Lower lobe of right lung (tissue), 2 donors: Measurements from ENCODE around the gene FOXO4. TPM values are rescaled to one million over a fixed set of nuclear protein-coding genes. Genes with fewer than 3 reads are reported as not detected.

ENCODE experiments used
- ATAC-seq, 2 donors: fragments of 200-7000 bp; cut with Tn5 transposase; one replicate each; pipeline ENCODE4 v1.9.1; 2020 to 2022; ENCODE audit warnings: mild to moderate bottlenecking in 2 of 2, moderate library complexity in 2 of 2
- DNase-seq: peaks from one replicate; pipeline ENCODE4 v3.0.0-alpha.2; 2020
- H3K27ac ChIP-seq: fragments of 200-600 bp; one replicate; pipeline ENCODE4 v1.8.0; 2022
- H3K27me3 ChIP-seq: fragments of 200-600 bp; one replicate; pipeline ENCODE4 v1.8.0; 2022; ENCODE audit warnings: low read depth
- H3K36me3 ChIP-seq: fragments of 200-600 bp; one replicate; pipeline ENCODE4 v1.8.0; 2022; ENCODE audit warnings: mild to moderate bottlenecking
- H3K4me1 ChIP-seq: fragments of 200-600 bp; one replicate; pipeline ENCODE4 v1.8.0; 2022
- H3K4me3 ChIP-seq: fragments of 200-600 bp; one replicate; pipeline ENCODE4 v1.8.0; 2022; ENCODE audit warnings: mild to moderate bottlenecking
- H3K9me3 ChIP-seq: fragments of 200-600 bp; one replicate; pipeline ENCODE4 v1.8.0; 2022
- intact Hi-C: fragments of 100-400 bp; cut with DNase I; formaldehyde crosslinking; loops from one replicate; pipeline ENCODE4 v1.11.0; 2022
- total RNA-seq: library from RNA; stranded (reverse); fragmentation: NEBNext Ultra II Directional; extraction: Animal tissue kit (Norgen Biotek cat#: 25700); gene quantifications from one replicate; pipeline ENCODE4 v1.2.1, GENCODE V29; 2021
- TF ChIP-seq, protein P1 (sequence below): fragments of 200-600 bp; IDR thresholded peaks from one replicate; pipeline ENCODE4 v1.8.0; 2022; ENCODE audit warnings: antibody characterized with exemption, mild to moderate bottlenecking
- donor health status: DM: no; HTN: yes; CAD: no; lungs with severe emphysema.

Gene FOXO4
- total RNA-seq, 1 donor from 2014 or later, result 34.7 TPM

DNA sequence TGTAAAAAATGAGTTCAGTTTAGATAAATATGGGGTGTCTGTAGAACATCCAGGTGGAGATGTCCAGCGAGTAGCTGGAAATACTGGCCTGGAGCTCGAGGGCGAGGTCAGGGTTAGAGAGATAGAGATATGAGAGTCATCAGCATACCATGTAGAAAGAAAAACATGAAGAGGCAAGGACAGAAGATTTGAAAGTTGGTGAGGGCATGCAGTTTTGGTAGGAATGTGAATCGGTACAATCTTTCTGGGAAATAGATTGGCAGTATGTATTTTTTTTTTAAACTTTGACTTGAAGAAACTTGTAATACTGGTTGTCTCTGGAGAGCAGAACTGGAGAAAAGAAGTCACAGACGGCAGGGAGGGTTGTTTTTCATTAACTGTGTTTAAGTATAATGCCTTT lies 25.1 kb upstream of the FOXO4 start:
- H3K27me3 ChIP-seq, result no peaks in the 10 kb centered on the region
- intact Hi-C loops, result no loop called here
- H3K27ac ChIP-seq, result no peak overlapping the region
- no peaks in the 10 kb centered on the region for H3K4me1 ChIP-seq
- no peak for ATAC-seq
- TF ChIP-seq, protein P1, sequence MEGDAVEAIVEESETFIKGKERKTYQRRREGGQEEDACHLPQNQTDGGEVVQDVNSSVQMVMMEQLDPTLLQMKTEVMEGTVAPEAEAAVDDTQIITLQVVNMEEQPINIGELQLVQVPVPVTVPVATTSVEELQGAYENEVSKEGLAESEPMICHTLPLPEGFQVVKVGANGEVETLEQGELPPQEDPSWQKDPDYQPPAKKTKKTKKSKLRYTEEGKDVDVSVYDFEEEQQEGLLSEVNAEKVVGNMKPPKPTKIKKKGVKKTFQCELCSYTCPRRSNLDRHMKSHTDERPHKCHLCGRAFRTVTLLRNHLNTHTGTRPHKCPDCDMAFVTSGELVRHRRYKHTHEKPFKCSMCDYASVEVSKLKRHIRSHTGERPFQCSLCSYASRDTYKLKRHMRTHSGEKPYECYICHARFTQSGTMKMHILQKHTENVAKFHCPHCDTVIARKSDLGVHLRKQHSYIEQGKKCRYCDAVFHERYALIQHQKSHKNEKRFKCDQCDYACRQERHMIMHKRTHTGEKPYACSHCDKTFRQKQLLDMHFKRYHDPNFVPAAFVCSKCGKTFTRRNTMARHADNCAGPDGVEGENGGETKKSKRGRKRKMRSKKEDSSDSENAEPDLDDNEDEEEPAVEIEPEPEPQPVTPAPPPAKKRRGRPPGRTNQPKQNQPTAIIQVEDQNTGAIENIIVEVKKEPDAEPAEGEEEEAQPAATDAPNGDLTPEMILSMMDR, result no peak
- no peak overlapping the region for H3K4me3 ChIP-seq
- no peak for DNase-seq
- no peaks in the 10 kb centered on the region for H3K36me3 ChIP-seq
- no peaks in the 10 kb centered on the region for H3K9me3 ChIP-seq

DNA sequence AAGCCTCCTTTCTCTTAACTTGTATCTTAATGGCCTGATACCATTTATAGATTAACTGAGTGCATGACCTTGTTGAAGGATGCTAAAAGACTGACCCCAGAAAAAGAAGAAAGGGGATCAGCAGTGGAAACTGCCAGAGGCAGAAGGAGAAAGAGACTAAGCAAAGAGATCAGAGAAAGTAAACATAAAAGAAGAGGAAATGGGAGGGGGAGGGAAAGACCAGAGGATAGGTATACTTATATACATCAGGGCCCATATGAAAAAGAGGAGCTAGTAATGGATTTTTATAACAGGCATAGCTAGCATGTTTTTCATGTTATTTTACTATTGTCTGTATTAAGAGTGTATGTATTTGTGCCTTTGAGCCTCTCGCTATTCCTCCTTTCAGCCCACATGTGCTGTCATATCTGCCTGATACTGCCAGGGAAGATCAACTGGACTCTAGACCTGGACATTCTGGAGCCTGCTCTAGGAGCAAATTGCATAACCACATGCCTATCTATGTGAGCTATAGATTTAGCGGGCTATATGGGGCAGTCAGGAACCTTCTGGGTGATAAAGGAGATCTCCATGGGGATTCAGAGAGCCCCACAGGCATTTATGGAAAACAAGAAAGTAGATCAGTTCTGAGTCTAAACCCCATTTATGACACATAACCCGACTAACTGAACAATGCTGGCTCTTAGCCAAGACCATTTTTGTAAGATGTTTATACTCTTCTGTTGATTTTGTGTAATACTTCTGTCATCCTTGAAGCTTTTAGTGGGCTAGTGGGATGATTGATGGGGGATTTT lies 14.1 kb upstream of the FOXO4 start:
- no peaks in the 10 kb centered on the region for H3K36me3 ChIP-seq
- DNase-seq, result no peak
- TF ChIP-seq, protein P1, result no peak
- no peaks in the 10 kb centered on the region for H3K9me3 ChIP-seq
- no peak for ATAC-seq
- H3K4me1 ChIP-seq, result no peaks in the 10 kb centered on the region
- H3K4me3 ChIP-seq, result no peak overlapping the region
- H3K27me3 ChIP-seq, result no peaks in the 10 kb centered on the region
- intact Hi-C loops, result no loop called here
- H3K27ac ChIP-seq, result no peak overlapping the region

- ATAC-seq, result no peak
- no peak for DNase-seq
- H3K27ac ChIP-seq, result no peak overlapping the region
- TF ChIP-seq, protein P1, result no peak
- no peaks in the 10 kb centered on the region for H3K9me3 ChIP-seq
- H3K36me3 ChIP-seq, result no peaks in the 10 kb centered on the region
- H3K4me3 ChIP-seq, result no peak overlapping the region
- intact Hi-C loops, result no loop called here
- H3K27me3 ChIP-seq, result no peaks in the 10 kb centered on the region
- H3K4me1 ChIP-seq, result no peaks in the 10 kb centered on the region
Measured at GRCh38 chrX:71082124-71082647, 13.5 kb upstream of the FOXO4 start.

GRCh38 chrX:71082822-71083221 lies 12.8 kb upstream of the FOXO4 start:
- intact Hi-C loops, result no loop called here
- ATAC-seq (no peak), DNase-seq (no peak)
- H3K9me3 ChIP-seq, result no peaks in the 10 kb centered on the region
- no peaks in the 10 kb centered on the region for H3K36me3 ChIP-seq
- TF ChIP-seq, protein P1, result no peak
- no peaks in the 10 kb centered on the region for H3K27me3 ChIP-seq
- H3K4me1 ChIP-seq, result no peaks in the 10 kb centered on the region
- no peak overlapping the region for H3K4me3 ChIP-seq
- H3K27ac ChIP-seq, result no peak overlapping the region

DNA sequence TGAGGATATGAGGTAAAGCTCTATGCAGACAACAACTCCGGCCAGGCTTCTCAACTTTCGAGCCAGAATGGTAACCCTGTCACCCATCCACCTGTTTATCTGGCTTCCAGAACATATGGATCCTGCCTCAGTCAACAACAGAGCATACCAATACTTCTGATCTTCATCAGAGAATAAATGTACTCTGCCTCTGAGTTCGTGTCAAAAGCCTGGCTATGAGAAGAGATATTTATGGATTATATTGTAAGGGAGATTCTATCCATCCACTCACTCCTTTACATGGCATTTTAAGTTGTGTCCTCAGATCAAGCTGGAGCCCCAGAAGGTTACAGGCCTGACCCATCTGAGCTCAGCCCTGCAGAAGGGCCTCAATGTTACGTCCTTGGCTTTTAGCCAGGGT lies 9.8 kb upstream of the FOXO4 start:
- H3K36me3 ChIP-seq, result no peaks in the 10 kb centered on the region
- intact Hi-C loops, result no loop called here
- DNase-seq, result no peak

More for the DNA sequence above, 9.8 kb upstream of the FOXO4 start:
- Histone ChIP-seq H3K4me1 (no peaks in the 10 kb centered on the region), H3K4me3 (no peak overlapping the region), H3K27me3 (no peaks in the 10 kb centered on the region), H3K9me3 (no peaks in the 10 kb centered on the region), H3K27ac (no peak overlapping the region)
- no peak for ATAC-seq
- TF ChIP-seq, protein P1, result no peak
